Mucosa of descending colon (tissue), 3 donors: Measurements from ENCODE around the gene PIP4K2B. TPM values are rescaled to one million over a fixed set of nuclear protein-coding genes. Genes with fewer than 3 reads are reported as not detected.
A peak's percentile ranks its signal among the peaks of the same experiment; 100 is the strongest.

ENCODE experiments used
- ATAC-seq: fragments of 200-7000 bp; cut with Tn5 transposase; one replicate; pipeline ENCODE4 v1.9.1; 2020; ENCODE audit warnings: mild to moderate bottlenecking, moderate library complexity
- DNase-seq, 3 donors: peaks; one replicate each; pipeline ENCODE4 v3.0.0-alpha.2; 2020
- H3K36me3 ChIP-seq: fragments of 200-600 bp; one replicate; pipeline ENCODE4 v1.8.0; 2021; ENCODE audit warnings: low read depth, mild to moderate bottlenecking
- H3K4me1 ChIP-seq: fragments of 200-600 bp; one replicate; pipeline ENCODE4 v1.8.0; 2021; ENCODE audit warnings: low read depth, mild to moderate bottlenecking
- H3K4me3 ChIP-seq: fragments of 200-600 bp; one replicate; pipeline ENCODE4 v1.8.0; 2021; ENCODE audit warnings: mild to moderate bottlenecking
- H3K9me3 ChIP-seq: fragments of 200-600 bp; one replicate; pipeline ENCODE4 v1.8.0; 2021; ENCODE audit warnings: mild to moderate bottlenecking
- CTCF ChIP-seq: fragments of 200-600 bp; IDR thresholded peaks from one replicate; pipeline ENCODE4 v1.8.0; 2022; ENCODE audit warnings: antibody characterized with exemption, mild to moderate bottlenecking
- intact Hi-C, 2 donors: fragments of 100-400 bp; cut with DNase I in 1 of 2; cut with micrococcal nuclease in 1 of 2; formaldehyde crosslinking; loops; one replicate each; pipeline versions ENCODE4 v1.11.0 to v1.11.1; 2022; cut with DNase I, micrococcal nuclease
- total RNA-seq, 3 donors: library from RNA; stranded (reverse); fragmentation: NEBNext Ultra II Directional in 2 of 3; extraction: Animal tissue kit (Norgen Biotek cat#: 25700) in 2 of 3; gene quantifications; one replicate each; pipeline versions ENCODE4 v1.2.1 to v1.2.4, GENCODE V29; 2021 to 2023
- donor health status: DM: no; HTN: no; CAD: no; lungs with moderate emphysema.
- donor health status: DM: no; HTN: no; CAD: no.
- donor health status: DM: no; HTN: yes; CAD: no.

The PIP4K2B gene
- total RNA-seq, 3 donors from 2014 or later = 16.7 to 44.8 (median 20.6) TPM

GRCh38 chr17:38721802-38722201, 77.6 kb downstream of the PIP4K2B start:
- TF ChIP-seq CTCF = no peak
- H3K9me3 ChIP-seq = no peaks in the 10 kb centered on the region
- DNase-seq (no peak), ATAC-seq (no peak)
- peaks cover 17% of the 10 kb centered on the region for H3K4me1 ChIP-seq
- H3K36me3 ChIP-seq = no peaks in the 10 kb centered on the region
- H3K4me3 ChIP-seq = no peak overlapping the region
- intact Hi-C loops = no loop called here

DNA sequence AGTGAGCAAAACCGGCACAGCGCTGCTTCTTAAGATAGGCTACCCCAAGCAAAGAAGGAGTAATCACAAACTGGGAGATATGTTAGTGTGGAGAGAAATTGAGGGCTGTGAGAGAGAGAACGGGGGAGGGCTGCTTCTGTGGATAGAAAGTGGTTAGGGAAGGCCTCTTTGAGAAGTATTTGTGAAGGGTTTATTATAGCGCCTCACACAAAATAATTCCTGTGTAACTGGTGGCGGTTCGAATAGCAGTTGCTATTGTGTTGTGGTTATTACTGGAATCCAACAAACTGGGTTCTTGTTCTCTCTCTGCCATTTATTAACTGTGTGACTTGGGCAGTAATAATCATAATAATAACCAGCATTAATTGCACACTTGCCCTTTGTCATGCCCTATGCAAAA, 78.4 kb downstream of the PIP4K2B start:
- Histone ChIP-seq H3K4me1 (peaks cover 16% of the 10 kb centered on the region), H3K4me3 (no peak overlapping the region), H3K9me3 (no peaks in the 10 kb centered on the region), H3K36me3 (no peaks in the 10 kb centered on the region)
- TF ChIP-seq CTCF = no peak
- DNase-seq (no peak), ATAC-seq (no peak)
- intact Hi-C loops = no loop called here

DNA sequence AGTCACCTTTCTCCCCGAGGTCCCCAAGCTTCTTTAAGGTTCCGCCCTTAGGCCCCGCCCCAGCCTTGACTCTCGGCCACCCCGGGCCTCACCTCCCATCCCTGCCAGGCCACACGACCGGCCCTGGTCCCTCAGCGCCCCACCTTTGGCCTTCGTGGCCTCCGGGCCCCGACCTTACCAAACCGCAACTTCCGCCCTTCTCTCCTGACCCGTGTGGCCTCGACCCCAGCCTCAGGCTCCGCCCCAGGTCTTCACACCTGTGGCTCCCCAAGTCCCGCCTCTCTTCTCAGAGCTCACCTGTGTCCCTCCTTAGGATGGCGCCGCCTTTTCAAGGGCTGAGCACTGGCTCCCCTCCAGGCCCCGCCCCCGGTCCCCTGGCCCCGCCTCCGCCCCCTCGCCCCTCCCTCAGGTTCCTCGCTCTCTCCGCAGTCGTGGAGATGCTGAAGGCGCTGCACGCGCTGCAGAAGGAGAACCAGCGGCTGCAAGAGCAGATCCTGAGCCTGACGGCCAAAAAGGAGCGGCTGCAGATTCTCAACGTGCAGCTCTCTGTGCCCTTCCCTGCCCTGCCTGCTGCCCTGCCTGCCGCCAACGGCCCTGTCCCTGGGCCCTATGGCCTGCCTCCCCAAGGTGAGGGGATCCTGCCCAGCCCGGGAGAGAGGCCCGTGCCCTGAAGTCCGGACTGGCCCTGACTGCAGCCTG, 79.3 kb downstream of the PIP4K2B start:
- no peak for ATAC-seq
- Histone ChIP-seq H3K4me3 (no peak overlapping the region), H3K4me1 (peaks cover 8% of the 10 kb centered on the region), H3K36me3 (no peaks in the 10 kb centered on the region), H3K9me3 (no peaks in the 10 kb centered on the region)
- no peak for TF ChIP-seq CTCF
- DNase-seq = peak in 2 of 3 donors; percentile 21 to 55
- intact Hi-C loops = no loop called here

- DNase-seq = no peak
- no peaks in the 10 kb centered on the region for H3K9me3 ChIP-seq
- H3K4me3 ChIP-seq = no peak overlapping the region
- H3K4me1 ChIP-seq = peaks cover 3% of the 10 kb centered on the region
- no peak for TF ChIP-seq CTCF
- H3K36me3 ChIP-seq = no peaks in the 10 kb centered on the region
- no peak for ATAC-seq
- intact Hi-C loops = no loop called here
These were observed 79.9 kb downstream of the PIP4K2B start for GRCh38 chr17:38719289-38719942.

GRCh38 chr17:38717139-38717745, 82.1 kb downstream of the PIP4K2B start:
- Histone ChIP-seq H3K4me3 (no peak overlapping the region), H3K4me1 (no peaks in the 10 kb centered on the region), H3K9me3 (no peaks in the 10 kb centered on the region), H3K36me3 (no peaks in the 10 kb centered on the region)
- TF ChIP-seq CTCF = no peak
- ATAC-seq (no peak), DNase-seq (no peak)
- intact Hi-C loops = no loop called here
